Astrocyte of the cerebellum (primary cell): ENCODE data around the gene GOLIM4.
"Not testable (repeated sequence)": the region's sequence is repeated elsewhere in the genome, so short reads cannot be mapped to it uniquely, and the experiment has no call there.

Source experiments
- DNase-seq: peaks from one replicate; pipeline ENCODE4 v3.0.0-alpha.2; 2011; ENCODE audit warnings: low read depth
- H3K4me3 ChIP-seq: 2 replicates; pipeline ENCODE4 v1.5.1; 2011; ENCODE audit warnings: mild to moderate bottlenecking, low read depth, low read length, moderate library complexity
- CTCF ChIP-seq: IDR thresholded peaks from 2 replicates; pipeline ENCODE4 v1.5.1; 2012; ENCODE audit warnings: low read length, low read depth, moderate library complexity, mild to moderate bottlenecking; ENCODE audit errors: missing control alignments
- in situ Hi-C: cut with HindIII; loops from 2 replicates; pipeline ENCODE4 v1.10.0; 2017; ENCODE audit warnings: low sequenced_read_pairs

Gene GOLIM4

GRCh38 chr3:168095611-168096209 is at the start of gene GOLIM4:
TSS of gene GOLIM4 (minus strand) at chr3:168095924. CDS start at chr3:168095285, 639 bp downstream.
- peak; percentile 91 for DNase-seq
- in situ Hi-C loops: no loop called here
- peak within 1 kb of the TSS; percentile 91 for H3K4me3 ChIP-seq
- peak; percentile 14 for TF ChIP-seq CTCF

- DNase-seq: no peak
- in situ Hi-C loops: no loop called here
- no peak for TF ChIP-seq CTCF
Observed at GRCh38 chr3:168141405-168141998, 45.8 kb upstream of the GOLIM4 start.

GRCh38 chr3:168139947-168140346 is 44.2 kb upstream of the GOLIM4 start:
- H3K4me3 ChIP-seq: no peak overlapping the region
- in situ Hi-C loops: no loop called here
- TF ChIP-seq CTCF: no peak
- no peak for DNase-seq

More at GRCh38 chr3:168141405-168141998, 45.8 kb upstream of the GOLIM4 start:
- H3K4me3 ChIP-seq: no peak overlapping the region

- in situ Hi-C loops: no loop called here
- no peak overlapping the region for H3K4me3 ChIP-seq
- no peak for DNase-seq
- TF ChIP-seq CTCF: no peak
Observed at GRCh38 chr3:168138421-168138820, 42.7 kb upstream of the GOLIM4 start.

GRCh38 chr3:168134931-168135330 is 39.2 kb upstream of the GOLIM4 start:
- DNase-seq: no peak
- H3K4me3 ChIP-seq: no peak overlapping the region
- in situ Hi-C loops: no loop called here
- no peak for TF ChIP-seq CTCF

GRCh38 chr3:168130250-168130649 is 34.5 kb upstream of the GOLIM4 start:
- in situ Hi-C loops, H3K4me3 ChIP-seq, DNase-seq: not testable (repeated sequence)

- DNase-seq, in situ Hi-C loops, H3K4me3 ChIP-seq: not testable (repeated sequence)
Observed at GRCh38 chr3:168128463-168128862, 32.7 kb upstream of the GOLIM4 start.
